Endothelial cell of umbilical vein (primary cell): ENCODE data around the gene CDK6. TPM values are rescaled to one million over a fixed set of nuclear protein-coding genes. Genes with fewer than 3 reads are reported as not detected.

Source experiments
- BruUV-seq: library from RNA; stranded (reverse); fragments of 400-500 nt; replicated peaks from 2 replicates; lab custom pipeline; 2021; lab: Mats Ljungman, UMichigan
- CTCF ChIA-PET: fragments of 300-600, 350-600 bp; sonication (Branson Sonifier 250); formaldehyde crosslinking; loops from one replicate; lab custom pipeline; 2021; ENCODE audit warnings: antibody characterized with exemption, inconsistent platforms; lab: Charles Lee
- POLR2A ChIA-PET: fragments of 300-600, 350-600 bp; sonication (Branson Sonifier 250); formaldehyde crosslinking; loops from one replicate; lab custom pipeline; 2021; ENCODE audit warnings: antibody characterized with exemption, inconsistent platforms; lab: Charles Lee
- DNase-seq: peaks from one replicate; pipeline ENCODE4 v3.0.0-alpha.2; 2011; ENCODE audit warnings: low read depth, low spot score
- FAIRE-seq: peaks from 2 replicates; lab custom pipeline; 2011; peaks lifted over from hg19 to GRCh38; lab: Jason Lieb, UNC
- H2AFZ ChIP-seq: 2 replicates; pipeline ENCODE4 v1.6.0; 2012; ENCODE audit warnings: low read depth, low read length, control low read depth, inconsistent platforms
- H3K27ac ChIP-seq: 2 replicates; pipeline ENCODE4 v1.5.1; 2011; ENCODE audit warnings: low read depth, mild to moderate bottlenecking, control low read depth, low read length, moderate library complexity; ENCODE audit not compliant: insufficient read depth
- H3K27me3 ChIP-seq, 2 experiments: 2 replicates each; pipeline versions ENCODE4 v1.6.0 to v1.6.1; 2011; ENCODE audit warnings: low read length in 2 of 2, mixed read lengths in 1 of 2; ENCODE audit not compliant: control insufficient read depth in 2 of 2, insufficient read depth in 2 of 2
- H3K36me3 ChIP-seq, 2 experiments: 2 replicates in 1 of 2; 3 replicates in 1 of 2; pipeline ENCODE4 v1.5.1; 2011; ENCODE audit warnings: low read length in 2 of 2, mild to moderate bottlenecking in 1 of 2, moderate library complexity in 1 of 2; ENCODE audit not compliant: control insufficient read depth in 2 of 2, insufficient read depth in 2 of 2; ENCODE audit errors: extremely low read depth in 1 of 2
- H3K4me1 ChIP-seq: 3 replicates; pipeline ENCODE4 v1.5.1; 2011; ENCODE audit warnings: mild to moderate bottlenecking, low read length; ENCODE audit not compliant: control insufficient read depth, insufficient read depth; ENCODE audit errors: extremely low read depth
- H3K4me2 ChIP-seq: 2 replicates; pipeline ENCODE4 v1.6.1; 2011; ENCODE audit warnings: low read length, control low read depth, mixed read lengths; ENCODE audit not compliant: insufficient read depth
- H3K4me3 ChIP-seq, 3 experiments: fragments of 200-600 bp in 1 of 3; sonication (generic), shearing (Covaris generic) in 1 of 3; replicated peaks in 1 of 3; 2 replicates each; pipeline ENCODE4 v1.5.1; 2011 to 2016; ENCODE audit warnings: control low read depth in 3 of 3, low read length in 3 of 3, mild to moderate bottlenecking in 2 of 3, inconsistent platforms in 1 of 3, low read depth in 1 of 3, moderate library complexity in 1 of 3; ENCODE audit not compliant: insufficient read depth in 1 of 3
- H3K79me2 ChIP-seq: 2 replicates; pipeline ENCODE4 v1.6.0; 2012; ENCODE audit warnings: low read length, inconsistent platforms; ENCODE audit not compliant: control insufficient read depth, insufficient read depth
- H3K9ac ChIP-seq: replicated peaks from 2 replicates; pipeline ENCODE3; 2011; ENCODE audit warnings: low read length, control low read depth; ENCODE audit not compliant: insufficient read depth; ENCODE audit errors: extremely low read depth
- H3K9me1 ChIP-seq: replicated peaks from 3 replicates; pipeline ENCODE4 v1.6.0; 2011; ENCODE audit warnings: mild to moderate bottlenecking, low read length; ENCODE audit not compliant: control insufficient read depth, insufficient read depth; ENCODE audit errors: extremely low read depth
- H3K9me3 ChIP-seq: replicated peaks from 2 replicates; pipeline ENCODE4 v1.5.1; 2012; ENCODE audit warnings: low read length, inconsistent platforms; ENCODE audit not compliant: control insufficient read depth, insufficient read depth
- H4K20me1 ChIP-seq: replicated peaks from 2 replicates; pipeline ENCODE3; 2011; ENCODE audit warnings: mild to moderate bottlenecking, low read length; ENCODE audit not compliant: control insufficient read depth, insufficient read depth; ENCODE audit errors: extremely low read depth
- CTCF ChIP-seq, 2 donors: IDR thresholded peaks; 1 replicate in 1 of 2; 2 replicates in 1 of 2; pipeline ENCODE4 v1.5.1; 2011; ENCODE audit warnings: low read length in 2 of 2, mild to moderate bottlenecking in 2 of 2, moderate library complexity in 2 of 2, control low read depth in 1 of 2, inconsistent platforms in 1 of 2, low read depth in 1 of 2; ENCODE audit not compliant: insufficient read depth in 1 of 2; ENCODE audit errors: extremely low read depth in 1 of 2
- EZH2 ChIP-seq: IDR thresholded peaks from 2 replicates; pipeline ENCODE4 v1.6.1; 2012; ENCODE audit warnings: borderline replicate concordance, low read depth, mild to moderate bottlenecking, moderate library complexity, low read length, inconsistent platforms; ENCODE audit not compliant: severe bottlenecking
- FOS ChIP-seq: IDR thresholded peaks from 2 replicates; pipeline ENCODE4 v1.6.1; 2011; ENCODE audit warnings: mild to moderate bottlenecking, low read length, moderate library complexity, borderline replicate concordance; ENCODE audit not compliant: insufficient read depth
- GATA2 ChIP-seq: IDR thresholded peaks from 2 replicates; pipeline ENCODE4 v1.7.0; 2011; ENCODE audit warnings: low read depth, mild to moderate bottlenecking, moderate library complexity, mixed read lengths, low read length; ENCODE audit not compliant: insufficient read length, insufficient read depth
- JUN ChIP-seq: IDR thresholded peaks from 2 replicates; pipeline ENCODE4 v1.6.1; 2011; ENCODE audit warnings: borderline replicate concordance, low read depth; ENCODE audit not compliant: insufficient read length, insufficient read depth
- MAX ChIP-seq: IDR thresholded peaks from 2 replicates; pipeline ENCODE4 v1.6.1; 2011; ENCODE audit not compliant: insufficient read depth, insufficient read length
- MYC ChIP-seq: IDR thresholded peaks from one replicate; pipeline ENCODE4 v1.6.1; 2011; ENCODE audit warnings: mild to moderate bottlenecking, low read depth, low read length
- POLR2A ChIP-seq: IDR thresholded peaks from 2 replicates; pipeline ENCODE4 v1.6.1; 2012; ENCODE audit warnings: low read depth, mild to moderate bottlenecking, control low read depth, low read length
- POLR2AphosphoS5 ChIP-seq: IDR thresholded peaks from 2 replicates; pipeline ENCODE4 v1.6.1; 2012; ENCODE audit warnings: low read depth, mild to moderate bottlenecking, control low read depth, low read length, moderate library complexity; ENCODE audit not compliant: insufficient read depth
- dilution Hi-C: fragments of 300-500 bp; cut with MboI; formaldehyde crosslinking; loops from one replicate; pipeline ENCODE4 v1.15.0; 2019; ENCODE audit warnings: low sequenced_read_pairs; ENCODE audit not compliant: extremely low pct_ligation_motif_present
- intact Hi-C: fragments of 100-400 bp; cut with micrococcal nuclease; formaldehyde crosslinking; loops from one replicate; pipeline ENCODE4 v1.10.0; 2022
- polyA plus RNA-seq, 4 experiments: library from polyadenylated mRNA; depleted of rRNA in 3 of 4; stranded (reverse) in 3 of 4; unstranded in 1 of 4; fragments of >200 nt; gene quantifications; 2 replicates each; pipeline versions ENCODE4 v1.2.1 to v1.2.3, GENCODE V29; 2011 to 2012; ENCODE audit warnings: missing spikeins in 1 of 4
- total RNA-seq: library from RNA; stranded (reverse); gene quantifications from 2 replicates; pipeline ENCODE4 v1.2.3, GENCODE V29; 2021

Gene CDK6
- total and polyA plus RNA-seq, 2 donors (not counting 3 experiments of a cell fraction or from before 2014, with no cell fraction given): 6.0 to 28.2 TPM

GRCh38 chr7:92884218-92884617 lies 47.8 kb upstream of the CDK6 start:
- Histone ChIP-seq H3K4me2 (no peak overlapping the region), H3K4me3 (no peak overlapping the region), H3K4me1 (no peaks in the 10 kb centered on the region), H3K9me3 (no peaks in the 10 kb centered on the region), H3K27me3 (peaks cover 2 to 5% of the 10 kb centered on the region in 2 experiments), H3K9me1 (no peaks in the 10 kb centered on the region), H3K79me2 (no peaks in the 10 kb centered on the region), H4K20me1 (no peaks in the 10 kb centered on the region), H2AFZ (no peak overlapping the region), H3K36me3 (no peaks in the 10 kb centered on the region), H3K27ac (no peak overlapping the region), H3K9ac (no peak overlapping the region)
- CTCF ChIA-PET: no interaction called here
- TF ChIP-seq CTCF (IDR thresholded peaks at IDR 0.05; ENCODE audit: extremely low read depth in 1 of 2, insufficient read depth in 1 of 2, low read depth in 1 of 2, low read length in 2 of 2) (no peak), MAX (no peak), FOS (no peak)
- BruUV-seq: no TSS peak
- dilution Hi-C loops: no loop called here
- POLR2A ChIA-PET: no interaction called here
- DNase-seq: no peak
- FAIRE-seq: no peak
- intact Hi-C loops: loop anchor here (10.0 kb wide), 1 partner anchor 341 kb away; the partner anchor contains the start of gene HEPACAM2

- ChIA-PET POLR2A (no interaction called here), CTCF (no interaction called here)
- H3K4me3 ChIP-seq: no peak overlapping the region
- BruUV-seq: no TSS peak
- no peaks in the 10 kb centered on the region for H3K4me1 ChIP-seq
- H3K9ac ChIP-seq: no peak overlapping the region
- DNase-seq (no peak), FAIRE-seq (no peak)
- H3K9me3 ChIP-seq: no peaks in the 10 kb centered on the region
- no peaks in the 10 kb centered on the region for H3K36me3 ChIP-seq
- H3K27ac ChIP-seq: no peak overlapping the region
- no peaks in the 10 kb centered on the region for H4K20me1 ChIP-seq
- intact Hi-C loops: loop anchor here (10.0 kb wide), 1 partner anchor 342 kb away; the partner anchor contains the start of gene HEPACAM2
- no peaks in the 10 kb centered on the region for H3K9me1 ChIP-seq
- no peak overlapping the region for H3K4me2 ChIP-seq
- H3K79me2 ChIP-seq: no peaks in the 10 kb centered on the region
- peaks cover 1 to 2% of the 10 kb centered on the region in 2 experiments for H3K27me3 ChIP-seq
- H2AFZ ChIP-seq: no peak overlapping the region
- TF ChIP-seq MAX (no peak), MYC (no peak), FOS (no peak), POLR2AphosphoS5 (no peak), JUN (no peak), EZH2 (no peak), GATA2 (no peak), CTCF (IDR thresholded peaks at IDR 0.05; ENCODE audit: extremely low read depth in 1 of 2, insufficient read depth in 1 of 2, low read depth in 1 of 2, low read length in 2 of 2) (no peak), POLR2A (no peak)
- dilution Hi-C loops: no loop called here
These were observed 46.4 kb upstream of the CDK6 start for GRCh38 chr7:92882760-92883159.
